Fibroblast of skin of back (primary cell): ENCODE results near the gene SAMD14.

Experiments used
- DNase-seq: peaks from one replicate; pipeline ENCODE4 v3.0.0-alpha.2; 2013

Gene SAMD14

GRCh38 chr17:50094753-50095619 is 35.0 kb downstream of the SAMD14 start, which contains the start of gene PDK2:
TSS of gene PDK2 (plus strand) at chr17:50095351. CDS start at chr17:50095436, 85 bp downstream.
- DNase-seq = peak; percentile 95

- DNase-seq = peak; percentile 82
Observed at GRCh38 chr17:50094243-50094752, 35.7 kb downstream of the SAMD14 start.

GRCh38 chr17:50093807-50094206 is 36.2 kb downstream of the SAMD14 start:
- DNase-seq = no peak

GRCh38 chr17:50093246-50093645 is 36.7 kb downstream of the SAMD14 start:
- no peak for DNase-seq

GRCh38 chr17:50091918-50092285 is 38.1 kb downstream of the SAMD14 start:
- no peak for DNase-seq

GRCh38 chr17:50090971-50091917 is 38.7 kb downstream of the SAMD14 start:
- no peak for DNase-seq

- DNase-seq = no peak
Observed at GRCh38 chr17:50090071-50090470, 39.9 kb downstream of the SAMD14 start.

- DNase-seq = no peak
Observed at GRCh38 chr17:50088952-50089825, 40.8 kb downstream of the SAMD14 start.

- DNase-seq = no peak
Observed at GRCh38 chr17:50087912-50088405, 42.0 kb downstream of the SAMD14 start.

- peak; percentile 71 for DNase-seq
Observed at GRCh38 chr17:50087246-50087911, 42.6 kb downstream of the SAMD14 start.

GRCh38 chr17:50081757-50082156 is 48.2 kb downstream of the SAMD14 start:
- no peak for DNase-seq

GRCh38 chr17:50080827-50081226 is 49.1 kb downstream of the SAMD14 start:
- no peak for DNase-seq

GRCh38 chr17:50080096-50080480 is 49.9 kb downstream of the SAMD14 start:
- no peak for DNase-seq

- DNase-seq = peak; percentile 46
Observed at GRCh38 chr17:50079334-50080095, 50.4 kb downstream of the SAMD14 start.

- no peak for DNase-seq
Observed at GRCh38 chr17:50078430-50078829, 51.5 kb downstream of the SAMD14 start.

- no peak for DNase-seq
Observed at GRCh38 chr17:50076591-50077235, 53.2 kb downstream of the SAMD14 start.

- no peak for DNase-seq
Observed at GRCh38 chr17:50076221-50076590, 53.8 kb downstream of the SAMD14 start.

- no peak for DNase-seq
Observed at GRCh38 chr17:50075446-50076032, 54.4 kb downstream of the SAMD14 start.

GRCh38 chr17:50074227-50074626 is 55.7 kb downstream of the SAMD14 start:
- no peak for DNase-seq

GRCh38 chr17:50072925-50073324 is 57.0 kb downstream of the SAMD14 start:
- no peak for DNase-seq
